Stimulated activated CD4-positive, alpha-beta T cell treated with anti-CD3 and anti-CD28 coated beads, Interleukin-2, amount 100 ng/mL, for 4 hours (primary cell): Measurements from ENCODE around the gene PIEZO1.

Experiments used
- DNase-seq: peaks from one replicate; pipeline ENCODE4 v3.0.0-alpha.2; 2020; ENCODE audit warnings: low read depth

The PIEZO1 gene

DNA sequence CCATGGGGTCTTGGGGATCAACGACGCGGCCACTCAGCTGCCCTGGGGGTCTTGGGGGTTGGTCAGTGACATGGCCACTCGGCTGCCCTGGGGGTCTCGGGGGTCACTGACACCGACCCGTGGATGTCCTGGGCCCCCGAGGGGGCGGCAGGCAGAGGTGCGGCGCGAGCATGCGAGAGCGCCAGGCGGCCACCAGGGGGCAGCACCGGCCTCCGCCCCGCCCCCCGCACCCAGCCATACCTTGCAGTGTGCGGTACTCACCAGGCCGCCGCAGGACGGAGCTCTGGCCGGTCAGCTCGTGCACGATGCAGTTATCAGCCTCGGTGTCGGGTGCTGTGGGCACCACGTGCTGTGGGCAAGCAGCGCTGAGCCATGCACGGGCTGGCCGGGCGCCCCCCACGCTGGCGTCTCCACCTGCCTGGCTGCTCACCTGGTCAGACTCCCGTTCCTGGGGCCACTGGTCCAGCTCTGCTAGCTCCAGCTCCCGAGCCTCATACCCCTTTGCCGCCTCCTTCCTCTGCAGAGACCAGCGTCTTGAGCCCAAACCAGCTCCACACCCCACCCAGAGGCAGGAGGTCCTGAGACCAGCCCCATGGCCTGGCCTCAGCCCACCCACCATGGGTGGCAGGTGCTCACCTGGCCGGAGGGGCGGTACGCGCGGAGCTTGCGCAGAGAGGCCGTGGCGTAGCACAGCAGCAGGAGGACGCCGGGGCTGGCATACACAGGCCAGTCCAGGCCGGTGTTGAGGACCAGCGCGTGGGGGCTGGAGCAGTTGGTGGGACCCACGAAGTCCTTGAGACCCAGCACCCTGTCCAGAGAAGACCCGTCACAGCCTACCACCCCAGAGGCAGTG lies 47.5 kb downstream of the PIEZO1 start:
- DNase-seq, result peak; percentile 28

DNA sequence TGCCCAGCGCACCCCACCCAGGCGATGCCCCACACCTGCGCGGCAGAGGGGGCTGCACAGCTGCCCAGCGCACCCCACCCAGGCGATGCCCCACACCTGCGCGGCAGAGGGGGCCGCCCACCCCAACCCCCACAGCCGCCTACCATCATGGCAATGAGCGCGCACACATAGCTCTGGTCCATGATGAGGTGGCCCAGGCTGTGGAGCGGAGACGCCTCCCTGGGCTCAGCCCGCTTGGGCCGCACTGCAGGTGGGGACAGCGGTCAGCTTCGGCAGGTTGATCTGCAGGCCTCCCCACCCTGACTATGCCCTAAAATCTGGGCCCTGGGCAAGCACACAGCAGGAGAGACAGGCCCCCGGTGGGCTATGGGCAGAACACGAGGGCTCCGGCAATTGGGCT lies 48.5 kb downstream of the PIEZO1 start:
- no peak for DNase-seq

DNA sequence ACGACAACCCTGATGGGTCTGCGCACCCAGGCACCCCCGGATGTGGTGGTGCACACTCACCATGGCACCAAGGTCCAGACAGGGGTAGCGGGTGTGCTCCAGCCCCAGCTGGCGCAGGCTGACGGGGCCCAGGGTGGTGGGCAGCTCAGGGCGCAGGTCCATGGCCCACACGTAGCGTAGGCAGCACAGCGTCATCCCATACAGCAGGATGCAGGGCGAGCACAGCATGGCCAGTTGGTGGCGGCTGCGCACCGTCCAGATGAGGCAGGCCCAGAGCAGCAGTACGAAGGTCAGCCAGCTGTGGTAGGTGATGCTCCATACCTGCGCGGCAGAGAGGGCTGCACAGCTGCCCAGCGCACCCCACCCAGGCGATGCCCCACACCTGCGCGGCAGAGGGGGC lies 48.9 kb downstream of the PIEZO1 start:
- DNase-seq, result no peak

DNA sequence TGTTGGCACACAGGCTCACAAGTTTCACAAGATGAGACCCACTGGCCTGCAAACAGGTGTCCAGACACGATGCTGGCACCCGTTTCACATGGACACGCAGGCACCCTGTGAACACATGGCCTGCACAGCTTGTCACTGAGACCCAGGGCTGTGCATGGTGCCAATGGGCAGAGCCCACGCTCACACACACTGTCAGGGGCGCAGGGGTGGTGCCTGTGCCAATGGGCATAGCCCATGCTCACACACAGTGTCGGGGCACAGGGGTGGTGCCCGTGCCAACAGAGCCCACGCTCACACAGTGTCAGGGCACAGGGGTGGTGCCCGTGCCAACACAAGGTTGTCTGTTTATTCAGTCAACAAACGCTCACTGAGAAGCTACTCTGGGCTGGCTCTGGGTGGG lies 49.4 kb downstream of the PIEZO1 start:
- DNase-seq, result no peak

DNA sequence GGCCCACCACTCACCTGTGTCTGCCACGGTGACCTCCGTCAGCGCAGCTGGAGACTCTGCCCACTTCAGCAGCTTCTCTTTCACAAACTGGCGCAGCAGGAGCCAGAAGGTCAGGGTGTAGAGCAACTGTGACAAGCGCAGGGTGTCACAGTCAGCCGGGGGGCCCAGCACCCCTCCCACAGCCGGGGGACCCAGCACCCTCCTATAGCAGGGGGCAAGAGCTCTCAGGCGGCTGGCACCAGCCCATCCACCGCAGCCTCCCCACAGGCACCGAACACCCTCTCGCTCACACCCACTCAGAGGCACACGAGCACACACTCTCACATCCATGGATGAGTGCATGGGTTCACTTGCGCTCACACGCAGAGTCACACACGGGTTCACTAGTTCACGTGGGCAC lies 49.9 kb downstream of the PIEZO1 start:
- no peak for DNase-seq

DNA sequence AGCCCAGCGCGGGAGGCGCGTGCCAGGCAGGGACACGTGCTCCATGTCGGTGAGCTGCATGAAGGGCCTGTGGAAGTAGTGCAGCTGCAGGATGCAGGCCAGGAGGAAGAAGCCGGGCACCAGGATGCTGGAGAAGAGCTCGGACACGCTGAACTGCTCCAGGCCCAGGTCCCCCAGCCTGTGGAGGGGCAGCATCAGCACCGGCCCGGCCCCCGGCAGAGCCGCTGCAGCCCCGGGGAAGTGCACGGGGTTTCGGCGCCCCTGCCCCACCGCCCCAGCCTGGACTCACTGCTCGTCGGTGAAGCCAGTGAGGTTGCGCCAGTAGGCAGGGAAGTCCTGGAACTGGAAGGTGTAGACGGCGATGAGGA lies 50.7 kb downstream of the PIEZO1 start:
- DNase-seq, result no peak

DNA sequence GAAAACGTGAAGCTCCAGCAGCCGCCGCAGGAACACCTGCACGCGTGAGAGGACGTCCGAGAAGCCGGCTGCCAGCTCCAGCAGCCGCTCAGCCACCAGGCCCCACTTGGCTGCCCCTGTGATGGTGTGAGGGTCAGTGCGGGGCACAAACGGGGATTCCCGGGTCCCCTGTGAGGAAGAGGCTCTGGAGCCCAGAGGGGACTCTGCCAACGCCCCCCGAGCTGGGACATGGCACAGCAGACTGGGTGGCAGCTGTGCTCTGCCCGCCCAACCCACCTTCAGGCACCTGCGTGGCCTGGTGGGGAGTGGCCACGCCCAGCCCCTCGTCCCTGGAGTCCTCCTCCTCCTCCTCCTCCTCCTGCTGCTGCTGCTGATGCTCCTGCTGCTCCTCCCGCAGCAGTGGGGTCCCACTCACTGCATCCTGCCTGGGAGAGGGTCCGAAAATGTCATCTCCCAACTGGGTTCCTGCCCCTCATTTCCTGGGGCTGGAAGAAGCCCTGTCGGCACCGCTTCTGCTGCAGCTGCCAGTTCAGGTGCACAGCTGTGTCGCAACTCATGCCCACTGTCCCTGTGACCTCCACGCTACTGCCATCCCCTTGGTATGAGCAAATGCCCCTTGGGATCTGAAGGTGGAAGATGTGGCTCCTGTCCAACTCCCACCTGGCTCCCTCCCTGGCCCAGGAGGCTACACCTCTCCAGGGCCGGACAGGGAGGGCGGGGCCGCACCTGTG lies 51.2 kb downstream of the PIEZO1 start:
- no peak for DNase-seq

DNA sequence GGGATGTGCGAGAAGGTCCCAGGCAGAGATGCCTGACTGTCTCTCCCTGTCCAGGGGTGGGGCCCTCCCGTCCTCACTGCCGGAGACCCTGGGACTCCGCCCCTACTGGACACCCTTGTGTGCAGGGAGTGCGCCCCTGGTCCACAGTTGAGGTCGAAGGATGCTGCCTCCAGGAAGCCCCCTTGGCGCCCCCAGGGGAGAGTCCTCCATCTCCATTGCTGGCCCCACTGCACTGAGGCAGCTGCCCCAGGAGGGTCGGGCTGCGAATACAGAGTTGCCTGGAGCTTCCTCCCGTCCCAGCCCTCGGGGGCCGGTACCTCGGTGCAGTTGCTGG lies 52.1 kb downstream of the PIEZO1 start:
- DNase-seq, result no peak

DNA sequence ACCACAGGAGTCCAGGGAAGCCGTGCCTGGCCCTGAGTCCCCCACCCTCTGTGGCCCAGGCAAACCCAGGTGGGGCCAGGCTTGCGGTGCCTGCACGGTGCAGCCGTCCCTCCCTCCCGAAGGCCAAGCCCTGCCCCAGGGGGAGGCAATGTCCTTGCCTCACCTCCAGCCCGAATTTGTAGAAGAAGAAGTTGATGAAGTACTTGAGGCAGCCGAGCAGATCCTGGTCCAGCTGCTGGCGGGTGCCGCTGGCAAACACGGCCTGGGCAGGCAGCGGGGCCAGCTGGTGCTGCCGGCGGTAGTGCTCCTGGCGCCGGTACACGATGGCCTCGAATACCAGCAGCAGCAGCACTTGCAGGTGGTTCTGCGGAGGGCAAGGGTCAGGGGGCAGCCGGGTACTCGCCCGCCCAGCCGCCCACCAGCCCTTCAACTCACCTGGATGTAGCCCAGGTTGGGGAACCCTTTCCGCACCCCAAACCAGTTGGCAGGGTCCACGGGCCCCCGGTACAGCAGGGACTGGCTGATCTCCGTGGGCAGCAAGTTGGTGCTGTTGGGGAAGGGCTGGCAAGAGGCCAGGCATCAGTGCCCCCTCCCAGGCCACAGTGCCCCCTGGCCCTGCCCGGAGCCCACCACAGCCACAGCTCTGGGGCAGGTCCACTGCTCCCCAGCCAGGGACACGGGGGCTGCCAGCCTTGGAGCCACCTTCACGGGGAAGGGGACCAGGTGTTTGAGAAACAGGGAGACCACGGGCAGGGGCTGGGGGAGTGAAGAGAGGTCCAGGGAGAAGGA lies 52.7 kb downstream of the PIEZO1 start:
- no peak for DNase-seq

DNA sequence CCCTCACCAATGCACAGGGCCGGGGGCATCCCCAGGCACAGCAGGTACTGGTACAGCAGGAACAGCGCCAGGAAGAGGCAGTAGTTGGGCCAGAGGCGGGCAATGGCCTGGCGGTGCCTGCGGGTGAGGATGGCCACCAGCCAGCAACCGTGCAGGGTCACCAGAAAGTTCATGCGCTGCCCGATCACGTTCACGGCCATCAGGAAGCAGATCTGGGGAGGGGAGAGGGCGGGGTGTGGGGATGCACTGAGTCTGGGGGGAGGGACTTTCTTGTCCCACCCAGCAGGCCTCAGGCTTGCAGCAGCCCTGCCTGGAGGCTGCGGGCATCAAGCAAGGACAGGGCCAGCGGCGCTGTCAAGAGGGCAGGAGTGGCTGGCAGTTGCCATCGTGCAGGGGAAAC lies 53.3 kb downstream of the PIEZO1 start:
- no peak for DNase-seq

DNA sequence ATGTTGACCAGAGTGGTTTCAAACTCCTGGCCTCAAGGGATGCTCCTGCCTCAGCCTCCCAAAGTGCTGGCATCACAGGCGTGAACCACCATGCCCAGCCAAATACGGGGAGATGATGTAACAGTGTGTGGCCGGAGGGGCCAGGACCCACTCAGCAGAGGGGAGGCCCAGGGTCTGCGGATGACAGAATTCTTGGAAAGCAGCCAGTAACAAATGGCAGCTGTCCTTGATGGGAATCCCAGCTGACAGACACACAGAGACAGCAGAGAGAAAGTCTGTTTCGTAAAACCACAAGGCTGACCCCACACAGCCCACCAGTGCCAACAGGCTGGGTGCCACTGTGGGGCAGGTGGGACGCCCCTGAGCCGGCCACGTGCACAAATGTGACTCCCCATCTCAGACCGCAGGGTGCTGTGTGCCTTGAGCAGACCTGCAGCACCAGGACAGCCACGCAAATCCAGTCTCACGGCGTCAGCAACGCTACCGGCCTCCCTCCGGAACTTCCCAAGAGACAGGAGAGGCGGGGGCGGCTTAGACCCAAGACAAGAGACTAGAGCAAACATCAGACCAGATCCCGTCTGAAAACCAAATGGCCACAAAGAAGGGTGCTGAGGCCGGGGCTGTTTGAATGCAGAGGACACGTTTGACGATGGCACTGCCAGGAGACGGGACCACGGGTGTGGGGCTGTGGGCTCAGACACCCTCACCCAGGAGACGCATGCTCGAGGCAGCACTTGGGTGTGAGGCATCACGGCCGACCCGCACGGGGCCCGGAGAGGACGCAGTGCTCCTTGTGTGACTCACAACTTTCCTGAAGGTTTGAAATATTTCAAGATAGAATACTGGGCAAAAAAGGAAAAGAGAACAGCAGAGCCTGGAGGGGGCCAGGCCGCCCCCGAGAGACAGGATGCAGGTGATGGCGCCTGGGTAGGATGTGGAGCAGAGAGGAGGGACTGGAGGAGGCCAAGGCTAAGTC lies 54.1 kb downstream of the PIEZO1 start:
- no peak for DNase-seq

DNA sequence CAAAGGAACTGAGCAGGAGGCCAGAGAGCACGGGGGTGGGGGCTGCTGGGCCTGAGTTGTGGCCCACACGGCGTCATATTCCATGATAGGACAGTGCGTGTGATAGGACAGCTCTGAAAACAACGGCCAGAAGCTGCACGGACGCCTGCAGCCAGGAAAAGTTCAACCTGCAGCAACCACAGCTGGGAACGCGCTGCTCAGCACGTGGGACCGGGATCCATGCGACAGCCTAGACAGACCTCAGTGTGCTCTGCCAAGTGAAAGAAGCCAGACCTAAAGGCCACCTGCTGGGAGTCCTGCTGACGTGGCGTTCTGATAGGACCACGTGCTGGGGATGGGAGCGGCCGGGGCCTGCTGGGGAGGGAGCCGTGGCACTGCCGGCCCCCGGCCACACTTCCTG lies 57.1 kb downstream of the PIEZO1 start:
- DNase-seq, result no peak

DNA sequence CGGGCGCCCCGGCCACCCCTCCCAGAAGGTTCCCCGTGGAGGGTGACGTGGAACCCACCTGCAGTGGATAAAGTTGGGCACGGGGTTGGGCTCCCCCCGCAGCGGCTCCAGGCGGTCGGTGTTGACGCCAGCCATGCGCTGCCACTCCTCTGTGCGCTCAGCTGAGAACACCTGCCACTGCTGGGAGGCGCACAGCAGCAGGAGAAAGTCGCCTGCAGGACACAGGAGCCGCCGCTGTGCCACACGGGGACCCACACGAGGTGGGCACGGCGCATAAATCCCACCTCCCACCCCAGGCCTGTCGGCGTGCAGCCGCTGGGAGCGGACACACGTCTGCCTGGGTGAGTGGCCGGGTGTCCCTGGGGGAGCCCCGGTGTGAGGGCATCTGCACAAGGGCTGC lies 58.0 kb downstream of the PIEZO1 start:
- DNase-seq, result no peak

DNA sequence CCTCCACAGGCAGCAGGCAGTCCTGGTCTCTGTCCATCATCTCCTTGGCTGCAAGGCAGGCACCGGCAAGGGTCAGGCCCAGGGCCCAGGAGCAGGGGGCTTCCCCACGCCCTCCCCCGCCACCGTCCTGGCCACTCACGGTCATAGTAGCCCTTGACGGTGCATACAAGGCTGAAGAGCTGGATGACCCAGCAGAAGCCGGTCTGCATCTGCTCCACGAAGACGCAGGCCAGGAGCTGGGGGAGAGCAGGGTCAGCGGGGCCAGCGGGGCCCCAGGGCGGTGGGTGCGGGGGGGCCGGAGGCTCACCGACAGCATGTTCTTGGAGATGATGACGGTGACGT lies 58.6 kb downstream of the PIEZO1 start:
- no peak for DNase-seq

DNA sequence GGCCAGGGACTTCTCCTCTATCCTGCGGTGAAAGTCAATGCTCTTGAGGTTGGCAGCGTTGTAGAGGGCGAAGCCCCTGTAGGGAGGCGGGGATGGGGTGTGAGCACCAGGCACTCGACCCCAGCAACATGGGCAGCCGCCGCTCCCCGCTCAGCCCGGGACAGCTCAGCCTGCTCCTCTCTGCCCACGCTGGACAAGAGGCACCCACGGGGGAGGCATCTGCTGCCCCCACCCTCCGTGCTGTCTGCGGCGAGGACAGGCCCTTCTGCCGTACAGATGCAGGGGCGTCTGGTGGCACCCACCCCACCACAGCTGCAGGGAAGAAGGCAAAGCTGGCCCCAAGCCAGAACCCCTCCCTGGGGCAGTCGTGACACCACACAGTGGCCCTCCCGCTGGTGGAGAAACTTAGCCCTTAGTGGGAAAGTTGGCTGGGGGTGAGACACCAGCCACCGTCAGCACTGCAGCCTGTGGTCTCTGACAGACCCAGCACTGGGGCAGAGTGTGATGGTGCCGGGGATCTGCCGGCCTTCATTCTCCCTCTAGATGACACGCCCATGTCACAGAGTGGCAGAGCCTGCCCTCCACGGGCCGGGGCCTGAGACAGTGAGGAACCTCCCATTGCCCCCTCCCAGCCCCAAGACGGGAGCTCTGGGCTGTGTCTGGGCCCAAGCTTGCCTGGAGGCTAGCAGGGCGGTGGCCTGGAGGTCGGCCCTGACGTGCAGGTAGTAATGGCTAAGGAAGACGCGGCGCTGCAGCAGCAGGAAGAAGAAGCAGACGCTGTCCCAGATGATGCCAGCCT lies 59.2 kb downstream of the PIEZO1 start:
- no peak for DNase-seq

DNA sequence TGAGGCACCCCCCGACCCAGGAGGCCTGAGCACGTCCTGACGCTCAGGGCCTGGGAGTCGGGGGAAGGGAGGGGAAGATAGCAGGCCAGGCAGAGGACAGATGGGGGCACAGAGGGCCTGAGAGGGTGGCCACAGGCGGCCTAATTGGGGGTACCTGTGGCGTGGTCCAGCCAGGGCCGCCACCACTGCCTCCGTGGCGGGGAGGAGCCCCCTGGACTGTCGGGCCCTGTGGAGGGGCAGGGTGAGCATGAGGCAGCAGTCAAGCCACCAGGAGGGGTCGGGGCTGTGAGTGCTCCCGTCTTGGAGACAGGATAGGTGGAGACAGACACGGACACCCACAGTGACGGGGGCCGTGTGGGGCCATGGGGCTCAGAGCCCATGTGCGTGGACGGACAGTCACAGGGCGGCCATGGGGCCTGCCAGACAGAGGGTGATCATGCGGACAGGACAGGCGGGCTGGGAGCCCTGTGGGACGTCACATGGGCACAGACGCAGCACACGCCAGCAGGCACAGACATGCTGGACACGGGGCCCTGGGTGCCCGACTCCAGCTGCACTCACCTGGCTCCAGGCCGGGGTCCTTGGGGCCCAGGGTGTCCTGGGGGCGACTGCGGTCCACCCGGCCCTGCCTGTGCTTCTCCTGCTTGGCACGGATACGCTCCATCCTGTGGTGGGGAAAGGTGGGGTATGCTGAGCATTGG lies 60.0 kb downstream of the PIEZO1 start:
- no peak for DNase-seq

DNA sequence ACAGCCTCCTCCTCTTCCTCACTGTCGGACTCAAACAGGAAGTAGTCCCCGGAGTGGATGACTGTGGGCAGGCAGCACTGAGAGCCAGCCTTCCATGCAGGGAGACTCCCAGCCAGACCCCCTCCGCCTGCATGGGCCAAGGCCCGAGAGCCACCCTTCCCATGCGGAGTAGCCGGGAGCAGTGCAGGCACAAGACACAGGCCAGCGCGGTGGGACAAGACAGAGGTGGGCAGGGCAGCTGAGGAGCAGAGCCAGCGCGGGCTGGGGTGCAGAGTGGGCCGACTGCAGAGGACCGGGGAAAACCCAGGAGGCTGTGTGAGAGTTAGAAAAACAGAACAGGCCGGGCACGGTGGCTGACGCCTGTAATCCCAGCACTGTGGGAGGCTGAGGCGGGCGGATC lies 61.1 kb downstream of the PIEZO1 start:
- no peak for DNase-seq

DNA sequence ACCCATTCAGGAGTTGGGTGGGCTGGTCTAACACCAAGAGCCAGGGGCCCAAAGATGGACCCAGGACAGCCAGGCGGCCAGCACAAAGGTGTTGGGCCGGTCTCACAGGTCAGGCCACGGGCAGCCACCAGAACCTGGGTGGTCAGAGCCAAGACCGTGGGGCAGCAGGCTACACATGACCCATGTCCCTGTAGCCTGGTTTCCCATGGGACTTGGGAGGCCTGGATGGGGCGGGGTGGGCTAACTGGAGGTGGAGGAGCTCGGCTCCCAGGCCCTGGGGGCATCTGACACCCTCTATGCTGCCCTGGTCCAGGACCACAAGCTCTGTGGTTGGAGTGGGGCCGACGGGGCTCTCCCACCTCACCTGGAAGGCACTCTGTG lies 61.5 kb downstream of the PIEZO1 start:
- no peak for DNase-seq

DNA sequence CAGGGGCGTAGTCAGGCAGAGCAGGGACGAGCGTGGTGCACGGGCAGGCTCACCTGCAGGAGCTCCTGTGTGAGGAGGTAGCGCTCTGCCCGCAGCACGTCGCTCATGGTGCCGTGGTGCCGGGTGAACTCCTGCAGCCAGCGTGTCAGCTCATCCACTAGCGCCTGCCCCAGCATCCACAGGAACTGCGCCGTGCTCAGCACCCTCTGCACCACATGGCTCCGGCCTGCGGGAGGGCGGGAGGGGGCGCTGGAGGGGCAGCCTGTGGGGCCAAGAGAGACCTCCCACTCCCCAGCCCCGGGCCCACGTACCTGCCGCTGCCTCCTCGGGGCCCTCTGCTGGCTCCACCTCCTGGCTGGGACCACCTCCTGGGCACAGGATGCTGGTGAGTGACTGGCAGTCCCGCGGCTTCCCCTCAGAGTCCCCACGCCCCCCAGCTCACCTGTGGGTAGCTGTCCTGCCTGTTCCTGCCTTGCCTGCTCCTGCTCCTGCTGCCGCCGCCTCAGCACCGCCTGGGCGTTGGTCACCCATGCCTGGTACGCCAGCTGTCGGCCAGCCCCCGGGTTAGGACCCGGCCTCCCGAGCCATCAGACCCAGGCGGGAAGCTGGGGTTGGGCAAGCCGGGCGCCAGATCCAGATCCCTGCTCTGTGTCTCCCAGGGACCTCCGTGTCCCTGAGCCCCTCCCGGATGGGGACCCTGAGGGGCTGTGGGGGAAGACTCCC lies 62.1 kb downstream of the PIEZO1 start:
- no peak for DNase-seq
